Colon (tissue), 2 donors: Measurements from ENCODE around the gene COMTD1.
A peak's percentile ranks its signal among the peaks of the same experiment; 100 is the strongest.

Source experiments
- FAIRE-seq: peaks from 2 replicates; lab custom pipeline; 2012; peaks lifted over from hg19 to GRCh38; lab: Jason Lieb, UNC
- donor health status: control.
- donor health status: control.

COMTD1 gene

DNA sequence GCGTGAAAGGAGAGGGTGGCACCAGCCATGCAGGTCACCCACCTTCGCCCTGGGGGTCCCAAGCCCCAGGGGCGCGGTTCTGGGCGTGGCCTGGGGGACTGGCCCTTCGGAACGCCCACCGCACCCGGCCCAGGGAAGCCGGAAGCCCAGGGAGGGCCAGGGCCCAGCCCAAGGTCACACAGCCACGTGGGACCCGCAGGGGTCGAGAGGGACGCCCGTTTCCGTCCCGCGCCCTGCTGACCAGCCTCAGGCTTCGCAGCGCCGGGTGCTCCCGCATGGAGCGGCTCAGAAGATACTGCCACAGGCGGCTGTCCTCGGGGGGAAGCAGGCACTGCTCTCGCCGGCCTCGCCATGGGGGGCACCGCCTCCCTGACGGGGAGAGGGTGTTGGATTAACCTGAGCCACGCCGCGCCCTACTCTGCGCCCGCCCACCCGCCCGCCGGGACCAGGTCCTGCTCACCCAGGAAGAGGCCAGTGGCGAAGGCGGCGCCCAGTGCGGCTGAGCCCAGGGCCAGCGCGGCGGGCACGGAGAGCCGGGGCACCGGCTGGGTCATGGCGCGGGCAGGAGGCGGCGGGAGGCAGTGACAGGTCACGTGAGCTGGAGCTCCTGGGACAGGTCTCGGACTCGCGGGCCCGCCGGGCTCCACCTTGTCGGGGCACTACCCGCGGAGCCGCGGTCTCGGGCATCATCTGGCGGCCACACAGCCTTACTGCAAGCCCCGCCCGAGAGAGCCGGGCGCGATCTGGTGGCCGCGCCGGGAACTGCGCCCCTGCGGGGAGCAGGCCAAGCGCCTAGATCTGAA is at the start of gene COMTD1:
Gene COMTD1 (minus strand): TSS at position 583 of the 803 bp plus-strand sequence. CDS start 29 bp downstream, at position 554.
- no peak for FAIRE-seq

DNA sequence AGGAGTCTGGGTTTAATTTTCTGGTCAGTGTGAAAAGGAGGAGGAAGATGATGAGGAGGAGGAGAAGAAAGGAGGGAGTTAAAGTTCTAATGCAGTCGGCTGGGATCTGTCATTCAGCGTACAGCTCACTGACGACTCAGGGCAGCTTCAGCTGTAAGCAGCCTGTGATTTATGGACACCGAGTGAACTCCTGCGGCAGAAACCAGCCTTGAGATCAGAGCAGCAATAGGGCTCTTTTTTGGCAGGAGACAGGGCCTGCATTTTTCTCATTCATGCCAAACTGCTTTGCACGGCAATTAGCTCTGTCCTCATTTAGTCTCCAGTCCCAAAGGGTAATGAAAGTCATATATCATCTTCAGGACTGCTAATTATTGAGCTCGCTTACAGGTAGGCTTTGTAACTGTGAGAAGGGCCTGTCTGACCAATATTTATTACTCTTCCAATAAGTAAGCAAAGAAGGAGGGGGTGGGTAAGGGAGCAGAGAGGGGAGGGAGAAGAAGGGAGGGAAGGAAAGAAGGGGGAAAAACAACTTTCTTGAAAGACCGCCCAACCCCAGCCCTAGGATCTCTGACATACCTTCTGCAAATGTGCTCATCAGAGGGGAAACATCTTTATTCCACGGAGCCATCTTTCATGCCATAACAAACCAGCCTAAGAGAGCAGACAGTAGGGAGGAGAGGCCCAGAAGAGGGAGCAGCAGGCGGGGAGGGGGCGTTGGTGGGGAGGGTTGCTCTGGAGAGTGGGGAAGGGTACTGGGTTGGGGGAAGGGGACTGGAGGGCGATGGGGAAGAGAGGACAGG is 48.1 kb upstream of the COMTD1 start:
- FAIRE-seq, result no peak

DNA sequence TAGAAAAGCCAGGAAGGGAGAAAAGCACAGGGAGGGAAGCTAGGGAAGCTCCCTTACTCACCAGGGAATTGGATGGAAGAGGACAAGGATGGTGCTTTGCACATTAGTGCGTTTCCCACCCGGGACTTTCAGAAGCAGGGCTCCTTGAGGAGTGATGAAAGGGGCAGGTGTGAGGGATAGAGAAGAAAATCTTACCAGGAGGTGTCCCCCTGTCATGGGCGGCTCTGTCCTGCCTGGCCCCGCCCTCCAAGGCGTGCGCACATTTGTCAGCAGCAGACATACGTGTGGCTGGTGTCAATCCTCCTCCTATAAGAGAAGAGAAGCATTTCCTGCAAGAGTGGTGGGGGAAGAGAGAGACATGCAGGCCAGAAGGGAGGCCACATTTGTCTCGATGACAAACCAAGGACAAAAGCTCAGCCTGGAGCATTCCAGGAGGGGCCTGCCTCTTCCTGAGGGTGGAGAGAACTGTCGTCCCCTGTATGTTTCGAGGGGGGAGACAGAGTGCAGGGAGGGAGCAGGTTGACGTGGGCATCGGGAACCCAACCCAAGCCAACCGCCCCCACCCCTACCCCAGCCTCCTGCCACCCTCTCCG is 47.4 kb upstream of the COMTD1 start:
- no peak for FAIRE-seq

DNA sequence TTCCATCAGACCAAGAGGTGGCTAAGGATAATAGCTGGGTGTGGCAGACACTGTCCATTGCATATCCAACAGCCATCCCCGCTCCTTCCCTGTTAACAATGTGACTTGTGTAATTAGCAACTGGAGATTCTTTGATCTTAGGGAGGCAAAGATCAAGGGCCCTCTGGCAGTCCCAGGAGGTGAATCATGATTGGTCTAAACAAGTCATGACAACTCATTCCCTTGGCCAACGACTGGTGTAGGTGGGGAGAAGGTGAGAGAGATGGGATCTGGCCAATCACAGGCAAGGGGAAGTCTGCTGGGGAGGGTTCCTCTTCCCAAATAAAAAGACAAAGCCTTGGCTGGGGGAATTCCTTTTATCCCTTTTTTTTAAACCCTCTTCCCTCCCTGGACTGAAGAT is 46.2 kb upstream of the COMTD1 start:
- FAIRE-seq, result no peak

DNA sequence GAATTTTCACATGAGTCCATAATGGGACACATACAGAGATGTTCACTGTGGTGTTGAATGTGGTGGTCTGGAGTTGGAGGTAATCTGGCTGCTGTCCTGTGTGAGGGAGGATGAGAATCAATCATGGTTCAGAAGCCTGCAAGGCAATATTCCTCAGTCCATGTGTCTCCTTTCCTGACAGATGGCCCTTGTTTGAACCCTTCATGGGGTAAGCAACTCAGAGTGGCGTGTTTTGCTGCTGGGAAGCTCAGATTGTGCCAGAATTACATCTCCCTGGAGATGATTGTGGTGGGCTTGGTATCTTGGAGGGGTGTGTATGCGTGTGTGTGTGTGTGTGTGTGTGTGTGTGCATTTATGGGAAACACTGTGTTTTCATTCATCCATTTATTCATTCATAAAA is 44.5 kb upstream of the COMTD1 start:
- no peak for FAIRE-seq

DNA sequence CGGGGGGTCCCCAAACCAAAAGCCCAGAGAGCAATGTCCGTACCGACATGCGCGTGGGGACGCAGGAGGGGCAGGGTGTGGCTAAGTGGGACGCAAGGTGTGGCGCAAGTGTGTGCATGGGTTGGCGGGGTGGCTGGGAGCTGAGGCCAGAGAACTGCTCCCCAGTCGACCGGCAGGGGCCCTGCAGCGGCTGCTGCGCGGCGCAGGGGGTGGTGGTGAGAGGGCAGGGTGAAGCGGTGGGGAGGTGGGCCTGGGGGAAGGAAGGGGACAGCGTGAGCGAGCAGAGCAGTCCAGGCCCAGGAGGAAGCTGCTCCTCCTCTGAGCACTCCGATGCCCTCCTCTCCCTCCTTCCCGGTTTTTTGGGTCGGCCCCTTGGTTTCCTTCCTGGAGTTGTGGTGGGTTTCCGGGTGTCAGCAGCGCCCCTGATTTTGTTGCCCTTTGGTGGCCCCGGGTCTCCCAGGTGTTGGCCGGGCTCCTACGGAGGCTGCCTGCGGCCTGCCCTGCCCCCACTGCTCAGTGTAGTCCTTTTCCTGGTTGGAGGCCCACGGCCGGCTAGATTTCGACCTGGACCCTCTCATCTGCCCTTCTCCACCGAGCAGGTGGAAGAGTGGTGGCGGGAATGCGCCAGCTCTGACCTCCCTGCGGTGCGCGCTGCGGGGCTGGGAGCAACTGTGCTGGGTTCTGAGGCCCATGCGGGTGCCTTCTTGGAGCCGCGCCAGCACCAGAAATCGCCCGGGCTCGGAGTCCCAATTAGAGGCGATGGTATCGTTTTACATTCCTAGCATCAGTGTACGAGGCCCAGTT is 40.5 kb upstream of the COMTD1 start:
- no peak for FAIRE-seq

DNA sequence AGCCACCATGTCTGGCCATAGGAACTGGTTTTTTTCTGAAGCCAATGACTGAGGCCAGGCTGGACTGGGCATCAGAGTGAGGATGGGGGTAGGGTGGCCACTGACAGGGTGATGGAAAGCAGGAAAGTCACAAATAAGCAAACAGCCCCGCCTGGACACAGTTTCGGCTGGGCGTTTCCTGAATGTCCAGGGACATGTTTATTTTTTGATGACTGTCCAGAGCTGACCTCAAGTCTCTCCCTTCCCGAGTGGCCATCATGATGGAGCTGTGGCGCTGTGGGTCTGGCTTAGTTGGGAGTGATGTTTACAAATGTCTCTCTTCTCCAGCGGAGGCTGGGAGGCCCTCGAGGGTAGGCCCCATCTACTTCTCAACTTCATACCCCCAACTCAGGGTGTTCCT is 37.1 kb upstream of the COMTD1 start:
- FAIRE-seq, result no peak

DNA sequence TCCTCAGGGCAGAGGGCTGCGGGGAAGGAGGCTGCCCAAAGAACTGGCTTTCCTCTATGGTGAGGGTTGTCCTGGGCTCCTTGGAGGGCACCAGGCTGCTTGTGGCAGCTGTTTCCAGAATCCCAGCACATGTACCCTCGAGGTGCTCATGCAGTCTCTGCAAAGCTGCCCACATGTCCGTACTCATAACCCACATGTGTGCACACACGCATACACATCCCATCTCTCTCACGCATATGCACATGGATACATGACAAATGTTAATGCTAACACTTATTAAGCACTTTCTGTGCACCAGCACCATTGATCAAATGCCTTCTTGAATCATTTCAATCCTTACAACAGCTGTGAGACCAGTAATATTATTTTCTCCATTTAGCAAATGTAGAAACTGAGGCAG is 36.3 kb upstream of the COMTD1 start:
- FAIRE-seq, result no peak

DNA sequence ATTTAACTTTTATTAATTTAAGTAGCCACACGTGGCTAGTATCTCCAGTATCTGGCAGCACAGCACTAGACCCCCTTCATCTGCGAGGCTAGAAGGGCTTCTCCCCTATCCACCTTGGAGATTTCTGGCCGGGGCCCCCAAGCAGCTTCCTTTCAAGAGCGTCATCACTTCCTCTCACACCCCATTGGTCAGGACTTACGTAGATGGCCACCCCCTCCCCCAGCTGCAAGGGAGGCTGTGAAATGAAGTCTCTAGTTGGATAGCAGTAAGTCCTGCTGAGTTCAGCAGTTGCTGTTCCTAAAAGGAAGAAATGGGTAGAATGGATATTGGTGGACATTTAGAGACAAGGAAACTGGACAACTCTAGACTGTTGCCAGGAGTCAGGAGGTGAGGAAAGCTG is 33.8 kb upstream of the COMTD1 start:
- FAIRE-seq, result no peak

DNA sequence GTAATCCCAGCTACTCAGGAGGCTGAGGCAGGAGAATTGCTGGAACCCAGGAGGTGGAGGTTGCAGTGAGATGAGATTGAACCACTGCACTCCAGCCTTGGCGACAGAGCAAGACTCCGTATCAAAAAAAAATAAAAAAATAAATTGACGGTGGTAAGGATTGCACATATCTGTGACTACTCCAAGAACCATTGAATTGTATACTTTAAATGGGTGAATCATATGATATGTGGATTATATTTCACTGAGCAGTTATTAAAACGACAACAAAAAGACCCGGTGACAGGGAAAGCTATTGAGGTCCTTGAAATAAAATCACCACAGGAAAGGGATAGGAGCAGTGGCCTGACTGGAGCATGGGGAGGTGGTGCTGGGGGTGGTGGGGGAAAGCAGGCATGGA is 31.2 kb upstream of the COMTD1 start:
- FAIRE-seq, result no peak

DNA sequence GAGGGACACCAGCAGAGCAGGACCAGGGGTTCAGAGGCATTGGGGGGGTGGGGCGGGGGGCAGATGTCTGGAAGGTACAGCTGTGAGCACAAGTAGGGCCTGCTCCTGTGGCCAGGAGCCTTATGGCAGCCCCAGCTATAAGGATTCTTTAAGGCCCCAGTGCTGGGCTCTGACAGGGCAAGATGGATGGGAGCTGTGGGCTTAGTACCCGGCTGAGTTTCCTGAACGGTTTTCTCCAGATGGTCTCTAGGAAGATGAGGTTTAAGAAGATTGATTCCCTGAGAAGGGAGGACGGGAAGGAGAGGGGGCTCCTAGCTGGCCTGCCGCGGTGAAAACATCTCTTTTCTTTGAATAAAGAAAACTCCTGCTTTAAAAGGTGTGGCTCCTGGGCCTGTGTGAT is 30.1 kb upstream of the COMTD1 start:
- FAIRE-seq, result no peak

DNA sequence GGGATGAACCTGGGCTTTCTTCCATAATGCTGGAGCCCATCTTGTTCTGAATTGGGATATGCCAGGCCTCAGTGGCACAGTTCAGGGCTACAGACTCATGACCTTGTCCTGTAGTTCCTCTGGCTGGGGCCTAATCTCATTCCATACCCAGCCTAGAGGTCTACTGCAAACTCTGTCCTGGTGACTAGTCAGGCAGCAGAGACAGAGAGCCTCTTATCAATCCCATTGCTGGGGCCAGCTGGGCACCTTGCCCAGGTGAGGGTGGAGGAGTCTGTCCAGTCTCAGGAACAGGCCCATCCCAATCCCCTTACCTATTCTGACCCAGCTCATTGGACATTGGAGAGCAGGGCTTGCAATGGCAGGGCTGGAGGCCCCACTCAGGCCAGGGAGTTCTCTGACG is 28.0 kb upstream of the COMTD1 start:
- no peak for FAIRE-seq

DNA sequence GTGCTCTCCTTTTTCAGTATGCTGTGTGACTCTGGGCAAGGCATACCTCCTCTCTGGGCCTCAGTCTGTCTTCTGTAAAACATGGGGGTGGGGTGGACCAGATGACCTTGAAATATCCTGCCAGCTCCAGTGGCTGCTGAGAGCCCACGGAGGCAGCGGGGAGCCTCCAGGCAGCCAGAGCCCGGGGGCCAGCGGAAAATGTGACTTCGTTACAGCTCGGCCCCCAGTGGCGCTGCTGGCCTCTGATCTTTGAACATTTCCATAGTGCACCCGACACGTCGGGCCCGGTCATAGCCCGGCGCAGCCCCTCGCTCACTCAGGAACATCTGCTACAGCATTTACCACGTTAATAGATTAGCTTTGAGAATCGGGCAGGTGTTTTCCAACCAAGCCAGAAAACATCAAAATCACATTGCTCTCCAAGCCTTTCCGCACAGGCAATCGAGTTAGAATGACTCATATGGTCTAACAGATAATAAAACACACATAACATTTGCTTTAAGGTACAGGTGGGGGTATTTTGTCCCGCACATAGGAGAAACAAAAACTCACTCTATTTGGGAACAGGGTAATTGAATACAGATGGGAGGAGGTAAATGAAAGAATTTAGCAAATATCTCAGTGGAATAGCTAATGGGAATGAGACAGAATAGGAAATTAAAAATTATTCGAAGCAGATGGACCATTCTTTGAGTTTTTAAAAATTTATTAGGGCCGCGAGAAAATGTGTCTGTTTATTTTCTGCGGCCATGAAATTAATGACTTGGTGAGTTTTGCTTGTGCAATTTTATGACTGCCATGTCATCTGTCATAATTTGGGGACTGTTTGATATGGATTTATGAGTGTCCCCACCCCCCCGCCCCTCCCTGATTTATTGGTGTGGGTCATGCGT is 26.3 kb upstream of the COMTD1 start:
- FAIRE-seq, result no peak

DNA sequence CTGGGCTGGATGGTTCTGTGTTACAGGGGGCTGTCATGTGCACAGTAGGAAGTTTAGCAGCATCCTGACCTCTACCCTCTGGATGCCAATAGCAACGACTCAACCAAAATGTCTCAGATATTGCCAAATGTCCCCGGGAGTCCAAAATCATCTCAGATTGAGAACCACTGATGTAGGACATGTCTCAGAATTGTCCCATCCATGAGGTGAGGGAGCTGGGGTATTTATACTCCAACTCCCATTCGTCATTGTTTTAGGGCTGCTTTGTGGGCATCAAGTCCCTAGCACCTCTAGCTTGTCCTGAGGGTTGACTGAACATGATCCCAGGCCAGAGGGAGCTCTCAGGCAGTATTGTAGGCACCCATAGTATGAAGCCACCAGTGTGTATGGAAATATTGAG is 25.2 kb upstream of the COMTD1 start:
- FAIRE-seq, result no peak

DNA sequence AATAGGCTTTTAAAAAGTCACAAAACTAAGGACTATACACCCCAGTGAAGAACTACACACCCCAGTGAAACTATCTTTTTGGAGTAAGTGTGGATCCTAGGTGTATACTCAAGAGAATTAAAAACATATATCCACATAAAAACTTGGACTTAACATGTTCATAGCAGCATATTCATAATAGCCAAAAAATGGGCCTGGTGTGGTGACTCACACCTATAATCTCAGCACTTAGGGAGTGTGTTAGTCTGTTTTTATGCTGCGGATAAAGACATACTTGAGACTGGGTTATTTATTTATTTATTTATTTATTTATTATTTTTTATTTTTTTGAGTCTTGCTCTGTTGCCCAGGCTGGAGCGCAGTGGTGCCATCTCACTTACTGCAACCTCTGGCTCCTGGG is 19.0 kb upstream of the COMTD1 start:
- FAIRE-seq, result no peak

DNA sequence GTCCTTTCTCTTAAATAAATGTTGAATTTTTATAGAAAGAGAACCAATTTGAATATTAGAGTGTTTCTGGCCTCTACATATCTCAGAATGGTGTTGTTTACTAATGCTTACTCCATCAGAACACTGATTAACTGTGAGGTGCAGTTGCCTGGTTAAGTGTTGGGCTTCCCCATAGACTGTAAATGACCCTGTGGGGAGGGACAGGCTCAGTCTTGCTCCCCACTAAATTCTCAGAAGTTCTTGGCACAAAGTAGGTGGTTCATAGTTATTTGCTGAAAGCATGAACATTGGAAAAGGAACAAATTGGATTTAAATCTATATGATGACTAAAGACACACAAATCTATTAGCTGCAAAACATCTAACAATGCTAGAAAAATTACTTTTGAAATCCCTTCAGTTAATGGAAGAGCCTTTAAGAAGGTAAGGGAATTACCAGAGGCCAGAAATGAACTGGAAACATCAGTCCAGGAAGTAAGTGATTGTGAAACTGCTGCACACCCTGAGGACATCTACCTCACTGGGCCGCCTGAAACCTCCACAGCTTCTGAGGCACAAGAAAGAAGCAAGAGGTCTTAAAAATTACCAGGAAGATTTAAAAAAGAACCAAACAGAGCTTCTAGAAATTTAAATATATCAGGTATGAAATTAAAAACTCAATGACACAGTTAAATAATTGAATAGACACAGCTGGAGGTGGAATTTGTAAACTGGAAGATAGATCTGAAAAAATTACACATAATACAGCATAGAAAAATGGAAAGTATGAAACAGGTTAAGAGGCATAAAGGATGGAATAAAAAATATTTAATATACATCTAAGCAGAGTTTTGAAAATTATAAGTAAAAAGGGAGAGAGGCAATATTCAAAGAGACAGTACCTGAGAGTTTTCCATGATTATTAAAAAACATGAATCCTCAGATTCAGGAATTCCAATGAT is 17.8 kb upstream of the COMTD1 start:
- peak; percentile 38 for FAIRE-seq

DNA sequence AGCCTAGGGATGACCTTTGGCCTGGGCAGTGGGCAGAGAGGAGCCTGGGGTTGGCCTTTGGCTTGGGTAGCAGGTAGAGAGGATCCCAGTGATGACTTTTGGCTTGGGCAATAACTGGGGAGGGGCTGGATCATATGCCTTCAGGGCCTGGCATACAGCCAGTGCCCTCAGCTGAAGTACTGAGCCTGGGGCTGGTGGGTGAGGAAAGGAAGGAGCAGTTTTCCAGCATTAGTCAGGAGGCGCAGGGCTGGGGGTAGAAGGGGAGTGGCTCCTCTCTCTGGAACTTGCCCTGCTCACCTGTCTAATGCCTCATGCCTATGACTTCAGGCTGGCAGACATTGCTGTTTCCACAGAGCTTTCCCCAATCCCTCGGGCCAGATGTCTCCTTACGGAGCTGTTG is 15.2 kb upstream of the COMTD1 start:
- FAIRE-seq, result no peak

DNA sequence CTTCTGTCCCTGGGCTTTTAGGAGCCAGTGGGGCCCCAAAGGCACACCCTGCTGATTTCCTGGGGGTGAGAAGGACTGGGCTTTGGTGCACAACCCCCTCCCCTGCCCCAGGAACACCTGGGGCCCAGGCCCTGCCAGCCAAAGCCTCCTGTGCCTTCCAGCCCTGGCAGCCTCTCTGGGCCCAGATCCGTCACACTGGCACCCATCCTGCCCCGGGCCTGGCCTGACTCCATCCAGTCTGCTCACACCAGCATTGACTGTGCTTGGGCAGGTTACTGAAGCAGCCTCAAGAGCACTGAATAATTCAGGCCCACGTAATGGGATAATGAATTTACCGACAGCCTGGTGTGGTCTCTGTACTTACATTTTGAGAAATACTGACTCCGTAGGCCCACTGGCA is 12.0 kb upstream of the COMTD1 start:
- no peak for FAIRE-seq

DNA sequence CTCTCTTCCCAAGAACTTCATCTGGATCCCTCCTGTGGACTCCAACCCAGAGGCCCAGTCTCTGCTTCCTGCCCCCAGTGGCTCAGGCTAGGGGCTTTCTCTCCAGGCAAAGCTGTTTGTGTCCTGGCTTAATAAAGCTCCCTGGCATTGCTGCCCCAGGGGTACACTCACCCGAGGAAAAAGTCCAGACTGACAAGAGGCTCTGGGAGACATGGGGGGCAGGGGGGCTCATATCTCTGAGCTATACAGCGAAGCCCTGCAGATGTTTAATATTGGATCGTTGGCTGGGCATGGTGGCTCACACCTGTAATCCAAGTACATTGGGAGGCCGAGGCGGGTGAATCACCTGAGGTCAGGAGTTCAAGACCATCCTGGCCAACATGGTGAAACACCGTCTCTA is 10.7 kb upstream of the COMTD1 start:
- no peak for FAIRE-seq
